K562 (cell line): Measurements from ENCODE around the gene SDC3. TPM values are rescaled to one million over a fixed set of nuclear protein-coding genes. Genes with fewer than 3 reads are reported as not detected.

ENCODE experiments used
- ATAC-seq: fragments of 200-7000 bp; cut with Tn5 transposase; 3 replicates; pipeline ENCODE4 v1.9.1; 2020; ENCODE audit warnings: moderate library complexity
- BruUV-seq: library from RNA; stranded (reverse); fragments of 400-500 nt; replicated peaks from 2 replicates; lab custom pipeline; 2021; lab: Mats Ljungman, UMichigan
- CTCF ChIA-PET: fragments of 300-600 bp; formaldehyde crosslinking; extraction: SDS; loops from one replicate; lab custom pipeline; 2021; ENCODE audit warnings: low intra/inter-chr PET ratio; lab: Yijun Ruan, JAX
- POLR2A ChIA-PET: fragments of 300-600, 350-650 bp; sonication (Branson Sonifier 250); formaldehyde crosslinking; extraction: SDS; loops from one replicate; lab custom pipeline; 2021; ENCODE audit warnings: antibody characterized with exemption, inconsistent platforms; lab: Yijun Ruan, JAX
- DNase-seq, 4 experiments: peaks; one replicate each; pipeline versions ENCODE4 v3.0.0 to v3.0.0-alpha.2; 2011 to 2018; ENCODE audit warnings: low spot score in 3 of 4, mixed read lengths in 3 of 4; ENCODE audit errors: extremely low read depth in 1 of 4
- FAIRE-seq: peaks from 2 replicates; lab custom pipeline; 2011; peaks lifted over from hg19 to GRCh38; lab: Jason Lieb, UNC
- H2AFZ ChIP-seq: 2 replicates; pipeline ENCODE4 v1.6.0; 2011; ENCODE audit warnings: low read depth, low read length, control low read depth, inconsistent platforms
- H3K27ac ChIP-seq: fragments of 200-600 bp; 3 replicates; pipeline ENCODE4 v1.8.0; 2011; ENCODE audit warnings: low read depth, mild to moderate bottlenecking, control low read depth, inconsistent platforms, low read length, moderate library complexity, mixed read lengths; ENCODE audit errors: extremely low read depth
- H3K27me3 ChIP-seq, 2 experiments: fragments of 300-600 bp in 1 of 2; 2 replicates in 1 of 2; 3 replicates in 1 of 2; pipeline versions ENCODE4 v1.6.0 to v1.8.0; 2011; ENCODE audit warnings: inconsistent platforms in 2 of 2, low read length in 2 of 2, mild to moderate bottlenecking in 1 of 2, mixed read lengths in 1 of 2, moderate library complexity in 1 of 2; ENCODE audit not compliant: control insufficient read depth in 2 of 2, insufficient read depth in 2 of 2
- H3K36me3 ChIP-seq: fragments of 300-600 bp; 3 replicates; pipeline ENCODE4 v1.8.0; 2011; ENCODE audit warnings: mild to moderate bottlenecking, low read length, inconsistent platforms; ENCODE audit not compliant: control insufficient read depth, insufficient read depth
- H3K4me1 ChIP-seq, 2 experiments: fragments of 200-600 bp in 1 of 2; replicated peaks in 1 of 2; 2 replicates in 1 of 2; 3 replicates in 1 of 2; pipeline versions ENCODE4 v1.5.1 to v1.8.0; 2011; ENCODE audit warnings: inconsistent platforms in 2 of 2, low read length in 2 of 2, mild to moderate bottlenecking in 1 of 2, mixed read lengths in 1 of 2, moderate library complexity in 1 of 2; ENCODE audit not compliant: control insufficient read depth in 2 of 2, insufficient read depth in 2 of 2
- H3K4me2 ChIP-seq: 2 replicates; pipeline ENCODE4 v1.6.1; 2011; ENCODE audit warnings: low read length, control low read depth, inconsistent platforms, mixed read lengths; ENCODE audit not compliant: insufficient read depth
- H3K4me3 ChIP-seq: fragments of 200-600 bp; sonication (generic), shearing (Covaris generic); 2 replicates; pipeline ENCODE4 v1.5.1; 2016; ENCODE audit warnings: control low read depth, inconsistent platforms
- H3K79me2 ChIP-seq: fragments of 200-600 bp; 3 replicates; pipeline ENCODE4 v1.8.0; 2011; ENCODE audit warnings: low read length, inconsistent platforms; ENCODE audit not compliant: control insufficient read depth, insufficient read depth
- H3K9ac ChIP-seq, 2 experiments: 2 replicates each; pipeline versions ENCODE4 v1.6.0 to v1.6.1; 2011; ENCODE audit warnings: low read depth in 2 of 2, low read length in 2 of 2, control low read depth in 1 of 2, inconsistent platforms in 1 of 2, mild to moderate bottlenecking in 1 of 2, mixed read lengths in 1 of 2; ENCODE audit not compliant: insufficient read depth in 1 of 2
- H3K9me1 ChIP-seq: one replicate; pipeline ENCODE4 v1.6.0; 2011; ENCODE audit warnings: inconsistent platforms, mild to moderate bottlenecking, low read length, moderate library complexity; ENCODE audit not compliant: control insufficient read depth, insufficient read depth
- H3K9me3 ChIP-seq: replicated peaks from 2 replicates; pipeline ENCODE4 v1.5.1; 2011; ENCODE audit warnings: low read depth, low read length, inconsistent platforms; ENCODE audit not compliant: control insufficient read depth, insufficient read depth
- H4K20me1 ChIP-seq: replicated peaks from 2 replicates; pipeline ENCODE4 v1.6.1; 2011; ENCODE audit warnings: low read length, inconsistent platforms, mixed read lengths; ENCODE audit not compliant: control insufficient read depth, insufficient read depth
- HMGN3 ChIP-seq: IDR thresholded peaks from 2 replicates; pipeline ENCODE4 v1.6.1; 2011; ENCODE audit warnings: borderline replicate concordance, low read depth, mild to moderate bottlenecking, mixed read lengths, low read length; ENCODE audit not compliant: insufficient read length; ENCODE audit errors: extremely low read depth
- POLR2G ChIP-seq: fragments of 200-400 bp; formaldehyde crosslinking; IDR thresholded peaks from 2 replicates; pipeline ENCODE4 v1.6.1; 2017; ENCODE audit warnings: low read depth, mild to moderate bottlenecking, antibody characterized with exemption, low read length, moderate library complexity
- RBFOX2 ChIP-seq: fragments of 200-400 bp; formaldehyde crosslinking; IDR thresholded peaks from 2 replicates; pipeline ENCODE4 v1.6.1; 2017; ENCODE audit warnings: low read depth, mild to moderate bottlenecking, low read length, moderate library complexity
- RUNX1 ChIP-seq: sonication (generic); IDR thresholded peaks from 2 replicates; pipeline ENCODE4 v1.6.1; 2016; ENCODE audit warnings: antibody characterized with exemption, low read depth
- SNIP1 ChIP-seq: fragments of 450-650 bp; IDR thresholded peaks from 2 replicates; pipeline ENCODE4 v1.7.1; 2017; ENCODE audit warnings: low read depth, mild to moderate bottlenecking
- TAF15 ChIP-seq: fragments of 200-400 bp; formaldehyde crosslinking; IDR thresholded peaks from 2 replicates; pipeline ENCODE4 v1.6.1; 2017; ENCODE audit warnings: mild to moderate bottlenecking, low read depth, low read length, moderate library complexity
- ZNF121 ChIP-seq: sonication (generic); formaldehyde crosslinking; conservative IDR thresholded peaks from 2 replicates; pipeline ENCODE4 v1.8.0; 2022; ENCODE audit warnings: missing genetic modification reagents
- ZNF212 ChIP-seq: fragments of 450-650 bp; formaldehyde crosslinking; IDR thresholded peaks from 2 replicates; pipeline ENCODE4 v1.4.0; 2020; ENCODE audit warnings: mild to moderate bottlenecking
- WGBS: fragments of 100-300 bp; shearing (Covaris generic); methylation state at CpG from one replicate; pipeline ENCODE4 v1.1.6; 2016; ENCODE audit warnings: low coverage, mixed read lengths; ENCODE audit not compliant: insufficient coverage; ENCODE audit errors: missing lambda C conversion rate; 5-methylcytosine and 5-hydroxymethylcytosine counted together
- in situ Hi-C: fragments of 300-500 bp; cut with MboI; formaldehyde crosslinking; loops from 4 replicates; pipeline ENCODE4 v1.15.0; 2018; ENCODE audit warnings: inconsistent platforms, mixed read lengths
- intact Hi-C: fragments of 100-400 bp; cut with micrococcal nuclease; formaldehyde crosslinking; loops from 2 replicates; pipeline ENCODE4 v1.14.2; 2022
- polyA plus RNA-seq, 8 experiments: library from polyadenylated mRNA; depleted of rRNA in 4 of 8; stranded (reverse) in 5 of 8; unstranded in 3 of 8; fragments of >200 nt; fragmentation: Nextera tagmentation in 2 of 8; fragmentation: Illumina TruSeq in 1 of 8; extraction: Ambion mirVana in 2 of 8; extraction: Trizol in 1 of 8; gene quantifications; 2 replicates each; pipeline versions ENCODE4 v1.2.1 to v1.2.3, GENCODE V29; 2011 to 2014; ENCODE audit warnings: inconsistent platforms in 1 of 8, missing spikeins in 1 of 8
- total RNA-seq, 7 experiments: library from RNA; depleted of rRNA in 6 of 7; stranded (reverse); fragments of >200 nt in 6 of 7; fragmentation: Illumina TruSeq in 2 of 7; extraction: Trizol in 2 of 7; gene quantifications; 2 replicates each; pipeline versions ENCODE4 v1.2.1 to v1.2.3, GENCODE V29; 2011 to 2021; ENCODE audit warnings: low replicate concordance in 1 of 7

The SDC3 gene
- total and polyA plus RNA-seq, 9 of the 15 experiments (the other 6 are each of a cell fraction or from before 2014, with no cell fraction given) = 0.38 to 44.1 (median 12.1) TPM

GRCh38 chr1:30874176-30874575 is 34.4 kb downstream of the SDC3 start:
- Histone ChIP-seq H3K4me1 (peaks cover 30 to 52% of the 10 kb centered on the region in 2 experiments), H3K27ac (no peak overlapping the region), H4K20me1 (no peaks in the 10 kb centered on the region; the same call in 1 of the 2 replicates), H3K27me3 (no peaks in the 10 kb centered on the region), H3K4me3 (no peak overlapping the region), H3K79me2 (no peaks in the 10 kb centered on the region), H3K9me3 (no peaks in the 10 kb centered on the region), H3K9ac (peak overlapping the region in 1 of 2 experiments; percentile 70; a peak in 2 of 4 replicates), H3K4me2 (no peak overlapping the region), H3K36me3 (peaks cover 28% of the 10 kb centered on the region; the same call in 1 of the 3 replicates), H3K9me1 (peaks cover 7% of the 10 kb centered on the region), H2AFZ (no peak overlapping the region)
- no peak for FAIRE-seq
- CTCF ChIA-PET = no interaction called here
- DNase-seq = no peak
- 89% methylated on average over 11 of the region's 11 CpGs for WGBS
- no peak for ATAC-seq
- in situ Hi-C loops (no loop called here), intact Hi-C loops (no loop called here)
- BruUV-seq = no TSS peak
- no peak for TF ChIP-seq ZNF121
- peak; percentile 29; the same call in 1 of the 2 replicates for TF ChIP-seq POLR2G
- TF ChIP-seq SNIP1 = no peak
- TF ChIP-seq HMGN3 = peak; percentile 34
- TF ChIP-seq TAF15 = no peak
- 0 out of 2 replicates have a peak, but pooled peaks have one; percentile 20 for TF ChIP-seq RBFOX2
- TF ChIP-seq RUNX1 = no peak
- TF ChIP-seq ZNF212 (CRISPR knock-in tag) = no peak
- TF ChIP-seq, all 486 proteins: peak for 3
- POLR2A ChIA-PET = interaction anchor here (0.6 to 4.3 kb wide), 3 partner anchors 10 to 16 kb away, joined by 3 to 33 read pairs (median 8); no protein-coding TSS in a partner anchor
